GM12874 (cell line): Measurements from ENCODE around the gene USP34.

ENCODE experiments used
- CTCF ChIP-seq: IDR thresholded peaks from 2 replicates; pipeline ENCODE4 v1.5.1; 2011; ENCODE audit warnings: low read depth, mild to moderate bottlenecking, control low read depth, low read length, moderate library complexity; ENCODE audit not compliant: insufficient read depth

The USP34 gene

GRCh38 chr2:61469424-61470121 lies 1.3 kb downstream of the USP34 start:
- no peak for TF ChIP-seq CTCF

GRCh38 chr2:61465045-61465444 lies 5.8 kb downstream of the USP34 start:
- TF ChIP-seq CTCF, result no peak

GRCh38 chr2:61463769-61464475 lies 7.0 kb downstream of the USP34 start:
- TF ChIP-seq CTCF, result no peak

- no peak for TF ChIP-seq CTCF
These were observed 9.5 kb downstream of the USP34 start for GRCh38 chr2:61461404-61461803.

GRCh38 chr2:61460163-61460562 lies 10.7 kb downstream of the USP34 start:
- no peak for TF ChIP-seq CTCF

- no peak for TF ChIP-seq CTCF
These were observed 14.0 kb downstream of the USP34 start for GRCh38 chr2:61456746-61457420.

GRCh38 chr2:61456070-61456745 lies 14.7 kb downstream of the USP34 start:
- TF ChIP-seq CTCF, result no peak
